ENCODE measurements around the gene TTC4.
A peak's percentile ranks its signal among the peaks of the same experiment; 100 is the strongest.

Gene TTC4

GRCh38 chr1:54715493-54716298 is at the start of gene TTC4:
Gene TTC4, plus strand, starts transcription at chr1:54715861. Its CDS starts 48 bp downstream, at chr1:54715909.
- DNase-seq, result peak; percentile 90

- DNase-seq, result no peak
Observed at GRCh38 chr1:54666333-54666732, 49.3 kb upstream of the TTC4 start.

- DNase-seq, result no peak
Observed at GRCh38 chr1:54667797-54668196, 47.9 kb upstream of the TTC4 start.

GRCh38 chr1:54668567-54668966 is 47.1 kb upstream of the TTC4 start:
- no peak for DNase-seq

- DNase-seq, result peak; percentile 59
Observed at GRCh38 chr1:54671985-54672608, 43.6 kb upstream of the TTC4 start.

- DNase-seq, result no peak
Observed at GRCh38 chr1:54678776-54679643, 36.7 kb upstream of the TTC4 start.

- no peak for DNase-seq
Observed at GRCh38 chr1:54679706-54680105, 36.0 kb upstream of the TTC4 start.

- DNase-seq, result no peak
Observed at GRCh38 chr1:54680387-54680786, 35.3 kb upstream of the TTC4 start.

GRCh38 chr1:54681358-54681757 is 34.3 kb upstream of the TTC4 start:
- no peak for DNase-seq

- no peak for DNase-seq
Observed at GRCh38 chr1:54683453-54683852, 32.2 kb upstream of the TTC4 start.

- no peak for DNase-seq
Observed at GRCh38 chr1:54685335-54685905, 30.2 kb upstream of the TTC4 start.

- DNase-seq, result no peak
Observed at GRCh38 chr1:54686155-54686554, 29.5 kb upstream of the TTC4 start.

GRCh38 chr1:54694771-54695170 is 20.9 kb upstream of the TTC4 start:
- DNase-seq, result no peak

- DNase-seq, result no peak
Observed at GRCh38 chr1:54695221-54695620, 20.4 kb upstream of the TTC4 start.

GRCh38 chr1:54695764-54696163 is 19.9 kb upstream of the TTC4 start:
- no peak for DNase-seq

GRCh38 chr1:54696262-54696661 is 19.4 kb upstream of the TTC4 start:
- no peak for DNase-seq

- DNase-seq, result no peak
Observed at GRCh38 chr1:54697896-54698295, 17.8 kb upstream of the TTC4 start.

GRCh38 chr1:54698346-54698745 is 17.3 kb upstream of the TTC4 start:
- no peak for DNase-seq

- no peak for DNase-seq
Observed at GRCh38 chr1:54699936-54700525, 15.6 kb upstream of the TTC4 start.

GRCh38 chr1:54701066-54701465 is 14.6 kb upstream of the TTC4 start:
- DNase-seq, result no peak

GRCh38 chr1:54701996-54702395 is 13.7 kb upstream of the TTC4 start:
- DNase-seq, result no peak

GRCh38 chr1:54703471-54703870 is 12.2 kb upstream of the TTC4 start:
- DNase-seq, result no peak

- no peak for DNase-seq
Observed at GRCh38 chr1:54705153-54705552, 10.5 kb upstream of the TTC4 start.
